ENCODE data around the gene DOK5. TPM values are rescaled to one million over a fixed set of nuclear protein-coding genes. Genes with fewer than 3 reads are reported as not detected.

The DOK5 gene
- total RNA-seq, 2 donors from 2014 or later: 4.6 to 6.7 TPM

- no peak for DNase-seq
- Histone ChIP-seq H3K4me1 (ENCODE audit: control insufficient read depth, insufficient read depth, low read length) (no peaks in the 10 kb centered on the region), H3K36me3 (ENCODE audit: control insufficient read depth, insufficient read depth, low read length) (no peaks in the 10 kb centered on the region), H3K4me3 (ENCODE audit: low read length) (no peak overlapping the region), H3K27me3 (ENCODE audit: control insufficient read depth, insufficient read depth, low read length, poor library complexity, severe bottlenecking) (no peaks in the 10 kb centered on the region), H3K9ac (ENCODE audit: extremely low read depth, low read length, poor library complexity, severe bottlenecking) (no peak overlapping the region), H3K27ac (ENCODE audit: low read depth, low read length) (no peak overlapping the region), H3K9me3 (ENCODE audit: control insufficient read depth, low read length) (no peaks in the 10 kb centered on the region)
- Mint-ChIP-seq H3K27me3 (ENCODE audit: insufficient read depth) (no peaks in the 10 kb centered on the region), H3K36me3 (ENCODE audit: low read depth) (peaks cover 1% of the 10 kb centered on the region), H3K27ac (no peak overlapping the region), H3K4me3 (no peak overlapping the region), H3K4me1 (peaks cover 6% of the 10 kb centered on the region), H3K9me3 (peaks cover 3% of the 10 kb centered on the region)
- WGBS, 2 experiments (ENCODE audit: insufficient coverage in 1 of 2, insufficient read length in 1 of 2): 100% methylated on average over 1 to 3 of the region's 3 CpGs
- TF ChIP-seq CTCF (conservative IDR thresholded peaks at IDR 0.05): no peak
Observed at GRCh38 chr20:54619682-54620081, 144.3 kb downstream of the DOK5 start.

GRCh38 chr20:54620611-54621010 is 145.2 kb downstream of the DOK5 start:
- Histone ChIP-seq H3K36me3 (ENCODE audit: control insufficient read depth, insufficient read depth, low read length) (no peaks in the 10 kb centered on the region), H3K9ac (ENCODE audit: extremely low read depth, low read length, poor library complexity, severe bottlenecking) (no peak overlapping the region), H3K9me3 (ENCODE audit: control insufficient read depth, low read length) (no peaks in the 10 kb centered on the region), H3K4me1 (ENCODE audit: control insufficient read depth, insufficient read depth, low read length) (no peaks in the 10 kb centered on the region), H3K27ac (ENCODE audit: low read depth, low read length) (no peak overlapping the region), H3K27me3 (ENCODE audit: control insufficient read depth, insufficient read depth, low read length, poor library complexity, severe bottlenecking) (no peaks in the 10 kb centered on the region), H3K4me3 (ENCODE audit: low read length) (no peak overlapping the region)
- H3K4me3 Mint-ChIP-seq: no peak overlapping the region
- no peaks in the 10 kb centered on the region for H3K27me3 Mint-ChIP-seq (ENCODE audit: insufficient read depth)
- peaks cover 12% of the 10 kb centered on the region for H3K4me1 Mint-ChIP-seq
- TF ChIP-seq CTCF (conservative IDR thresholded peaks at IDR 0.05): no peak
- H3K36me3 Mint-ChIP-seq (ENCODE audit: low read depth): no peaks in the 10 kb centered on the region
- no peak for DNase-seq
- peaks cover 3% of the 10 kb centered on the region for H3K9me3 Mint-ChIP-seq
- 90 to 100% methylated on average over 3 to 5 of the region's 5 CpGs for WGBS, 2 experiments (ENCODE audit: insufficient coverage in 1 of 2, insufficient read length in 1 of 2)
- H3K27ac Mint-ChIP-seq: no peak overlapping the region

- Mint-ChIP-seq H3K36me3 (ENCODE audit: low read depth) (no peaks in the 10 kb centered on the region), H3K27me3 (ENCODE audit: insufficient read depth) (no peaks in the 10 kb centered on the region), H3K4me1 (peaks cover 12% of the 10 kb centered on the region), H3K27ac (no peak overlapping the region), H3K4me3 (no peak overlapping the region), H3K9me3 (no peaks in the 10 kb centered on the region)
- no peaks in the 10 kb centered on the region for H3K9me3 ChIP-seq (ENCODE audit: control insufficient read depth, low read length)
- no peaks in the 10 kb centered on the region for H3K4me1 ChIP-seq (ENCODE audit: control insufficient read depth, insufficient read depth, low read length)
- H3K36me3 ChIP-seq (ENCODE audit: control insufficient read depth, insufficient read depth, low read length): no peaks in the 10 kb centered on the region
- H3K27ac ChIP-seq (ENCODE audit: low read depth, low read length): no peak overlapping the region
- H3K4me3 ChIP-seq (ENCODE audit: low read length): no peak overlapping the region
- no peaks in the 10 kb centered on the region for H3K27me3 ChIP-seq (ENCODE audit: control insufficient read depth, insufficient read depth, low read length, poor library complexity, severe bottlenecking)
- no peak for DNase-seq
- no peak overlapping the region for H3K9ac ChIP-seq (ENCODE audit: extremely low read depth, low read length, poor library complexity, severe bottlenecking)
- 92 to 94% methylated on average over 16 to 20 of the region's 20 CpGs for WGBS, 2 experiments (ENCODE audit: insufficient coverage in 1 of 2, insufficient read length in 1 of 2)
- TF ChIP-seq CTCF (conservative IDR thresholded peaks at IDR 0.05): no peak
Observed at GRCh38 chr20:54622333-54623295, 147.2 kb downstream of the DOK5 start.

All from endodermal cell (in vitro differentiated cells).